ENCODE data around the gene ELMO1.

DNA sequence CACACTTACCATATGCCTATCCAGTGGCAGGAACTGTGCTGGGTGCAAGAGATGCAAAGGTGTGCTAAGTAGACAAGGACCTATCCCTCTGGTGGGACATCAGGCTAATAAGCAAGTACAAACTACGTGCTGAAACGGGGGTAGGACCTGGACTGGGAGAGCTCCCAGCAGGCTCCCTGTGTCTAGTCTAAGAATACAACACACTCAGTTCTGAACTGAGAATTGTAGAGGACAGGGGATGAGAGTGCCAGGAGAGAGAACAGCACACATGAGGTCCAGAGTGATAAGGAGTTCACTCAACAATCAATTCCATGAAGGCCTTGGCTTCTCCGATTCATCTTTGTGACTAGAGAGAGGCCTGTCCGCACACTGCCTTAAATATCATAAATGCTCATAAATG is 253.7 kb downstream of the ELMO1 start:
- TF ChIP-seq CTCF (IDR thresholded peaks at IDR 0.05) (no peak), POLR2A (IDR thresholded peaks at IDR 0.05) (no peak), EP300 (IDR thresholded peaks at IDR 0.05) (no peak)

Data from ovary (tissue), 3 donors.